Measurements from ENCODE around the gene ZNF701. TPM values are rescaled to one million over a fixed set of nuclear protein-coding genes. Genes with fewer than 3 reads are reported as not detected.
"Not testable (repeated sequence)": the region's sequence is repeated elsewhere in the genome, so short reads cannot be mapped to it uniquely, and the experiment has no call there.

The ZNF701 gene
- total RNA-seq, 4 donors from 2014 or later, result 11.7 to 16.2 (median 12.6) TPM

DNA sequence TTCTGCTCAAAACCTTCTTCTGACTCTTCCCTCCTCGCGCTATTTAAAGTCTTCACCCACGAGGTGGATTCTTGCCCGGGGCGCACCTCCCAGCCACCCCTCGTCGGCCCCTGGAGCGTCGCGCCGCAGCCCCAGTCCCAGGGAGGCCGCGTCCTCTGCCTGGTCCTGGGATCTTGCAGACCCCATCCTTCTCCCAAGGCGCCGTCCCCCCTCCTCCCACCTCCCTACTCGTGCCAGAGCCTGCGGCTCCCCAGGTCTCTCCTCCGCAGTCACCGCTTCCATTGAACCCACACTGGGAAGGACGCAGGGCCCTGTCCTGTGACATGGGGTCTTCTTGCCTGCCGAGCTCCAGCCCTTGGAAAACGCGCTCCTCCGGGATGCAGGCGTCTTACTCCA, 42.1 kb upstream of the ZNF701 start:
- peak overlapping the region; percentile 73 for H3K4me3 ChIP-seq
- peak in 1 of 2 donors; percentile 60 for DNase-seq (ENCODE audit: low spot score in 2 of 2)
- H3K4me1 ChIP-seq, result peaks cover 14% of the 10 kb centered on the region
- no peaks in the 10 kb centered on the region for H3K27me3 ChIP-seq
- H3K36me3 ChIP-seq, result peaks cover 2% of the 10 kb centered on the region
- TF ChIP-seq EP300 (IDR thresholded peaks at IDR 0.05) (no peak), POLR2A (IDR thresholded peaks at IDR 0.05) (no peak), POLR2AphosphoS5 (IDR thresholded peaks at IDR 0.05) (no peak)
- TF ChIP-seq, protein P1, sequence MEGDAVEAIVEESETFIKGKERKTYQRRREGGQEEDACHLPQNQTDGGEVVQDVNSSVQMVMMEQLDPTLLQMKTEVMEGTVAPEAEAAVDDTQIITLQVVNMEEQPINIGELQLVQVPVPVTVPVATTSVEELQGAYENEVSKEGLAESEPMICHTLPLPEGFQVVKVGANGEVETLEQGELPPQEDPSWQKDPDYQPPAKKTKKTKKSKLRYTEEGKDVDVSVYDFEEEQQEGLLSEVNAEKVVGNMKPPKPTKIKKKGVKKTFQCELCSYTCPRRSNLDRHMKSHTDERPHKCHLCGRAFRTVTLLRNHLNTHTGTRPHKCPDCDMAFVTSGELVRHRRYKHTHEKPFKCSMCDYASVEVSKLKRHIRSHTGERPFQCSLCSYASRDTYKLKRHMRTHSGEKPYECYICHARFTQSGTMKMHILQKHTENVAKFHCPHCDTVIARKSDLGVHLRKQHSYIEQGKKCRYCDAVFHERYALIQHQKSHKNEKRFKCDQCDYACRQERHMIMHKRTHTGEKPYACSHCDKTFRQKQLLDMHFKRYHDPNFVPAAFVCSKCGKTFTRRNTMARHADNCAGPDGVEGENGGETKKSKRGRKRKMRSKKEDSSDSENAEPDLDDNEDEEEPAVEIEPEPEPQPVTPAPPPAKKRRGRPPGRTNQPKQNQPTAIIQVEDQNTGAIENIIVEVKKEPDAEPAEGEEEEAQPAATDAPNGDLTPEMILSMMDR (IDR thresholded peaks at IDR 0.05), result no peak
- WGBS, result 0% methylated on average over 25 of the region's 25 CpGs
- peak overlapping the region; percentile 91 for H3K27ac ChIP-seq
- H3K9me3 ChIP-seq, result no peaks in the 10 kb centered on the region

GRCh38 chr19:52532480-52532879, 37.6 kb upstream of the ZNF701 start:
- 89% methylated on average over 2 of the region's 2 CpGs for WGBS

GRCh38 chr19:52533901-52534300, 36.2 kb upstream of the ZNF701 start:
- peaks cover 12% of the 10 kb centered on the region for H3K36me3 ChIP-seq
- no peak for DNase-seq (ENCODE audit: low spot score in 2 of 2)
- no peak overlapping the region for H3K4me3 ChIP-seq
- H3K9me3 ChIP-seq, result no peaks in the 10 kb centered on the region
- no peaks in the 10 kb centered on the region for H3K27me3 ChIP-seq
- no peak overlapping the region for H3K27ac ChIP-seq
- 46% methylated on average over 5 of the region's 5 CpGs for WGBS
- H3K4me1 ChIP-seq, result peaks cover 9% of the 10 kb centered on the region
- TF ChIP-seq POLR2A (IDR thresholded peaks at IDR 0.05) (no peak), POLR2AphosphoS5 (IDR thresholded peaks at IDR 0.05) (no peak), EP300 (IDR thresholded peaks at IDR 0.05) (no peak)

More at GRCh38 chr19:52532480-52532879, 37.6 kb upstream of the ZNF701 start:
- TF ChIP-seq POLR2AphosphoS5 (IDR thresholded peaks at IDR 0.05), result no peak
- no peak for TF ChIP-seq POLR2A (IDR thresholded peaks at IDR 0.05)
- TF ChIP-seq EP300 (IDR thresholded peaks at IDR 0.05), result no peak
- TF ChIP-seq, protein P1 (IDR thresholded peaks at IDR 0.05), result no peak
- H3K4me1 ChIP-seq, result peaks cover 19% of the 10 kb centered on the region
- H3K27me3 ChIP-seq, result no peaks in the 10 kb centered on the region
- no peak overlapping the region for H3K27ac ChIP-seq
- no peak overlapping the region for H3K4me3 ChIP-seq
- H3K36me3 ChIP-seq, result peaks cover 12% of the 10 kb centered on the region
- H3K9me3 ChIP-seq, result no peaks in the 10 kb centered on the region
- DNase-seq (ENCODE audit: low spot score in 2 of 2), result no peak

GRCh38 chr19:52535385-52535770, 34.7 kb upstream of the ZNF701 start:
- H3K27ac ChIP-seq; H3K27me3 ChIP-seq; H3K9me3 ChIP-seq; DNase-seq (ENCODE audit: low spot score in 2 of 2); H3K4me1 ChIP-seq: not testable (repeated sequence)
- peak overlapping the region; percentile 70 for H3K4me3 ChIP-seq
- peaks cover 17% of the 10 kb centered on the region for H3K36me3 ChIP-seq
- 4% methylated on average over 15 of the region's 15 CpGs for WGBS

- Histone ChIP-seq H3K27me3 (no peaks in the 10 kb centered on the region), H3K4me1 (peaks cover 9% of the 10 kb centered on the region), H3K4me3 (peak overlapping the region; percentile 70), H3K27ac (peak overlapping the region; percentile 82), H3K9me3 (no peaks in the 10 kb centered on the region), H3K36me3 (peaks cover 17% of the 10 kb centered on the region)
- WGBS, result under 1% methylated on average over 24 of the region's 50 CpGs
- peak; percentile 93 to 95 for DNase-seq (ENCODE audit: low spot score in 2 of 2)
- TF ChIP-seq EP300 (IDR thresholded peaks at IDR 0.05) (no peak), POLR2A (IDR thresholded peaks at IDR 0.05) (no peak), POLR2AphosphoS5 (IDR thresholded peaks at IDR 0.05) (no peak)
- TF ChIP-seq, protein P1 (IDR thresholded peaks at IDR 0.05), result peak in 1 of 2 donors; percentile 32
Observed at GRCh38 chr19:52535771-52536447, 34.2 kb upstream of the ZNF701 start.

- no peaks in the 10 kb centered on the region for H3K9me3 ChIP-seq
- H3K36me3 ChIP-seq, result peaks cover 17% of the 10 kb centered on the region
- H3K4me1 ChIP-seq, result peaks cover 9% of the 10 kb centered on the region
- no peak for TF ChIP-seq EP300 (IDR thresholded peaks at IDR 0.05)
- TF ChIP-seq POLR2A (IDR thresholded peaks at IDR 0.05), result no peak
- TF ChIP-seq, protein P1 (IDR thresholded peaks at IDR 0.05), result no peak
- TF ChIP-seq POLR2AphosphoS5 (IDR thresholded peaks at IDR 0.05), result no peak
- DNase-seq (ENCODE audit: low spot score in 2 of 2), result no peak
- no peaks in the 10 kb centered on the region for H3K27me3 ChIP-seq
- H3K27ac ChIP-seq, result peak overlapping the region; percentile 82
- WGBS, result 2% methylated on average over 17 of the region's 17 CpGs
- peak overlapping the region; percentile 70 for H3K4me3 ChIP-seq
Observed at GRCh38 chr19:52536448-52536800, 33.7 kb upstream of the ZNF701 start.

GRCh38 chr19:52538815-52539214, 31.3 kb upstream of the ZNF701 start:
- not testable (repeated sequence) for DNase-seq (ENCODE audit: low spot score in 2 of 2); H3K4me1 ChIP-seq; H3K27ac ChIP-seq; H3K4me3 ChIP-seq; H3K27me3 ChIP-seq; H3K9me3 ChIP-seq
- 66% methylated on average over 4 of the region's 4 CpGs for WGBS
- peaks cover 19% of the 10 kb centered on the region for H3K36me3 ChIP-seq

GRCh38 chr19:52541176-52541575, 28.9 kb upstream of the ZNF701 start:
- H3K36me3 ChIP-seq, result peaks cover 40% of the 10 kb centered on the region
- DNase-seq (ENCODE audit: low spot score in 2 of 2); H3K27me3 ChIP-seq; H3K4me1 ChIP-seq; H3K27ac ChIP-seq; H3K4me3 ChIP-seq; H3K9me3 ChIP-seq: not testable (repeated sequence)
- WGBS, result 94% methylated on average over 5 of the region's 5 CpGs

Data from suprapubic skin (tissue), 4 donors.